ENCODE measurements around the gene CRTC3. TPM values are rescaled to one million over a fixed set of nuclear protein-coding genes. Genes with fewer than 3 reads are reported as not detected.

The CRTC3 gene
- total RNA-seq, 4 donors from 2014 or later: 26.9 to 54.5 (median 42.1) TPM

- TF ChIP-seq CTCF (IDR thresholded peaks at IDR 0.05; ENCODE audit: low read depth): no peak
These were observed 113.0 kb downstream of the CRTC3 start for GRCh38 chr15:90642464-90643300.

- TF ChIP-seq CTCF (IDR thresholded peaks at IDR 0.05; ENCODE audit: low read depth): no peak
These were observed 113.5 kb downstream of the CRTC3 start for GRCh38 chr15:90643301-90643632.

- no peak for TF ChIP-seq CTCF (IDR thresholded peaks at IDR 0.05; ENCODE audit: low read depth)
These were observed 114.8 kb downstream of the CRTC3 start for GRCh38 chr15:90644526-90644925.

- no peak for TF ChIP-seq CTCF (IDR thresholded peaks at IDR 0.05; ENCODE audit: low read depth)
These were observed 115.4 kb downstream of the CRTC3 start for GRCh38 chr15:90644952-90645725.

- TF ChIP-seq CTCF (IDR thresholded peaks at IDR 0.05; ENCODE audit: low read depth): no peak
These were observed 116.3 kb downstream of the CRTC3 start for GRCh38 chr15:90645873-90646575.

GRCh38 chr15:90646662-90647305, 117.1 kb downstream of the CRTC3 start:
- no peak for TF ChIP-seq CTCF (IDR thresholded peaks at IDR 0.05; ENCODE audit: low read depth)

Data from subcutaneous adipose tissue (tissue), 4 donors.